Activated T-cell treated with anti-CD3 and anti-CD28 coated beads for 24 hours (primary cell): ENCODE results near the gene BAHD1.

Experiments
- DNase-seq: peaks from one replicate; pipeline ENCODE4 v3.0.0-alpha.2; 2020; ENCODE audit warnings: low read depth

The BAHD1 gene

GRCh38 chr15:40467261-40467615, 26.5 kb downstream of the BAHD1 start:
- DNase-seq, result no peak

GRCh38 chr15:40468898-40469331, 28.2 kb downstream of the BAHD1 start:
- no peak for DNase-seq

GRCh38 chr15:40469776-40470390, 29.1 kb downstream of the BAHD1 start:
- no peak for DNase-seq

- peak; percentile 28 for DNase-seq
Measured at GRCh38 chr15:40470423-40471104, 29.8 kb downstream of the BAHD1 start, which contains the start of gene CHST14. Gene CHST14 (plus strand): TSS chr15:40470984. CDS start chr15:40471214, 230 bp downstream.

DNA sequence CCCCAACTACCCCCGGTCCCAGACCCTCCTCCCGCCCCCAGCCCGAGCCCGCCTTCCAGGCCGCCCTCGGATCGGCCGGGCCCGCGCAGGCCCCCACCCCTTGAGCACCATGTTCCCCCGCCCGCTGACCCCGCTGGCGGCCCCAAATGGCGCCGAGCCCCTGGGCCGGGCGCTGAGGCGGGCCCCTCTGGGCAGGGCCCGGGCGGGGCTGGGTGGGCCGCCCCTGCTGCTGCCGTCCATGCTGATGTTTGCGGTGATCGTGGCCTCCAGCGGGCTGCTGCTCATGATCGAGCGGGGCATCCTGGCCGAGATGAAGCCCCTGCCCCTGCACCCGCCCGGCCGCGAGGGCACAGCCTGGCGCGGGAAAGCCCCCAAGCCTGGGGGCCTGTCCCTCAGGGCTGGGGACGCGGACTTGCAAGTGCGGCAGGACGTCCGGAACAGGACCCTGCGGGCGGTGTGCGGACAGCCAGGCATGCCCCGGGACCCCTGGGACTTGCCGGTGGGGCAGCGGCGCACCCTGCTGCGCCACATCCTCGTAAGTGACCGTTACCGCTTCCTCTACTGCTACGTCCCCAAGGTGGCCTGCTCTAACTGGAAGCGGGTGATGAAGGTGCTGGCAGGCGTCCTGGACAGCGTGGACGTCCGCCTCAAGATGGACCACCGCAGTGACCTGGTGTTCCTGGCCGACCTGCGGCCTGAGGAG, 30.5 kb downstream of the BAHD1 start:
- DNase-seq, result no peak

DNA sequence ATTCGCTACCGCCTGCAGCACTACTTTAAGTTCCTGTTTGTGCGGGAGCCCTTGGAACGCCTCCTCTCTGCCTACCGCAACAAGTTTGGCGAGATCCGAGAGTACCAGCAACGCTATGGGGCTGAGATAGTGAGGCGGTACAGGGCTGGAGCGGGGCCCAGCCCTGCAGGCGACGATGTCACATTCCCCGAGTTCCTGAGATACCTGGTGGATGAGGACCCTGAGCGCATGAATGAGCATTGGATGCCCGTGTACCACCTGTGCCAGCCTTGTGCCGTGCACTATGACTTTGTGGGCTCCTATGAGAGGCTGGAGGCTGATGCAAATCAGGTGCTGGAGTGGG, 31.0 kb downstream of the BAHD1 start:
- DNase-seq, result no peak

GRCh38 chr15:40472171-40472727, 31.5 kb downstream of the BAHD1 start:
- no peak for DNase-seq

DNA sequence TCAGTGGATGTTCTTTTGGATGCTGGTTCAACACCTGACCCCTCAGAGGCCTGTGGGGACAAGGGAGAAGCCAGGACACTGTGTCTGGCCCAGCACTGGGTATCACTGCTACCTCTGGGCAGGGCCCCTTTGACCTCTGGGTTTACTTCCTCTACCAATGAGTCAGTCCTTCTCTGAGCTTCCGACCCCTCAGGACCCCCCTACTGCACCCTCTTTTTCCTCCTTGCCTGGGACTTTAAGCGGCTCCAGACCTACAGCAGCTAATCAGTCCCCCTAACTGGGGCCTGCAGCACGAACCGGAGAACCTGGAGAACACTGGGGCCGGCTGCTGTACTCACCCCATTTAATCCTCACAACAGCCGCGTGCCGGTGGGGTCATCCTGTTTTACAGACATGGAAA, 33.8 kb downstream of the BAHD1 start:
- no peak for DNase-seq

DNA sequence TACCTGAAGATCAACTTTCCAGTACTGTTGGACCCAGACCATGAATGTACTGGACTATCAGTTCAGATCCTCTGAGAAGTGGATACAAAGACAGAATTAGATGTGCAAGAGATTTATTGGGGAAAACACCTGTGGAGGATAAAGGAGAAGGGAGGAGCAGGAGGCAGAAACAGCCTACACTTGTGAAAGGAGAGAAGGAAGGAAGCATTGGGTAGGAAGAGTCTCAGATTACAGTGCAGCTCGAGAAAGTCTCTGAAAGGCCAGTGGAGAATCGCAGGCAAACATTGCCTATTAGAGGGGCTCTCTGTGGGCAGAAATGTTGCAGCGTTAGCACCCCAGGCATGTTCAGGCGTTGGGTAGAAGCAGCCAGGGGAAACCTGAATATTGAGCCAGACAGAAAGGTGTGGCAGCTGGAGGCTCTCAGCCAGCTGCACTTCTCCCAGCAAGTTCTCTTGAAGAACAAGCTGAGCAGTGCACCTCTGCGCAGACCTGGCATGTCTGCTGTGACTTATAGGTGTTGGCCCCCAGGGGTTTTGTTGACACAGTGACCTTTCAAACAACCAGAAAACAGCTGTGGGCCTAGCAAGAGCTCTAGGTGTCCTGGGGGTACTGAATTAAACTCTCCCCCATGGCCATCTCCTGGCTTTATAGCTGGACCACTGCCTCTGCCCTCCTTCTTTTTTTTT, 37.0 kb downstream of the BAHD1 start:
- DNase-seq, result no peak

DNA sequence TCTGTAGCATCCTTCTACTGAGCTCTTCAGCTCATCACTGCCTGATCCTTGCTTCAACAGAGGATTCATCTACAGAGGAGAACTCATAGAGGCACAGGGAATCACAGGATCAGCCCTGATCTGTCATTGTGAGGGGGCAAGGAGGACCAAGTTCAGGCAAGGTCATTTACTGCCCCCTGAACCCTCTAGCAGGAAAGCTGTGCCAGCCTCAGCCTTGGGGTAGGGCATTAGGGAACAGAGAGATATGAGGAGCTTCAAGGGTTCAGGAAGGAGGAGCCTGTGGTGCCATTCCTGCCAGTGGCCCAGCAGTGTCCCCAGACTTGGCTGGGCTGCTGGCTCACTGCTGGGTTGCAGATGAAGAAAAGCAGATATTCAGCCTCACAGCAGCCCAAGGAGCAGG, 38.3 kb downstream of the BAHD1 start:
- DNase-seq, result no peak

GRCh38 chr15:40481341-40482074, 40.8 kb downstream of the BAHD1 start:
- DNase-seq, result no peak

DNA sequence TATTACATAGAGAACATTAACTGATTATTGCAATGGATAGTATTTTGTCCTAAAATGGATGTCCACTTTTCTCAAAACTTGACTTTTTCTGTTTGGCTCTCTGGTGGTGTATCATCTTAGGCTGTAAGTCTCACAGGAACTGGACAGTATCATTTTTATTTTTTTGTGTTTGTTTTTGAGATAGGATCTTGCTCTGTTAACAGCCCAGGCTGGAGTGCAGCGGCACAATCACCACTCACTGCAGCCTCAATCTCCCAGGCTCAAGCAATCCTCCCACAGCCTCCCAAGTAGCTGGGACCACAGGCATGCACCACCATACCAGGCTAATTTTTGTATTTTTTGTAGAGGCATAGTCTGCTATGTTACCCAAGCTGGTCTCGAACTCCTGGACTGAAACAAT, 43.2 kb downstream of the BAHD1 start:
- DNase-seq, result no peak

DNA sequence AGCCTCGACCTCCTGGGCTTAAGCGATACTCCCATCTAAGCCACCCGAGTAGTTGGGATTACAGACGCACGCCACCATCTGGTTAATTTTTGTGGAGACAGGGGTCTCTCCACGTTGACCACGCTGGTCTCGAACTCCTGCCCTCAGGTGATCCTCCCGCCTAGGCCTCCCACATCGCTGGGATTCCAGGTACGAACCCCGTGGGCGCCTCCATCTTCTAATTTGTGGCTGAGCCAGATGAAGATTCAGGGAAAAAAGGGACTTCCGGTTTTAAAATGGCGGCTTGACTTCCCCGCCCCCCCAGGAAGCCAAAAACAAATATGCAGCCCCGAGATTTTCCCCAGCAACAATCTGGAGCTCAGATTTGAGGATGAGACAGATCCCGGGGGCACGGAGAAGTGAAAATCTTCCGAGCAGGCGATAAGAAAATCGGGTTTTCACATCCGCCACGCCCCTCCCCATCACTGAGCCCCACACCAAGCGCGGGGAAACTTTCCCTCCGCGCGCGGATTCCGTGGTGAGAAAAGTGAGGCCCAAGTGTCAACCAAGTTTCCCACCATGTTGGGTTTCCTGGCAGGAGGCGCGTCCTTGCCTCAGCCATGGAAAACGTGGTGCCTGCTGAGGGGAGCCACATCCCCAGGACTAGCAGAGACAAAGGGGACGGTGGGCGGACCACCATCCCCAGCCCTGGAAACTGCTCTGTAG, 45.5 kb downstream of the BAHD1 start:
- no peak for DNase-seq

- DNase-seq, result no peak
Measured at GRCh38 chr15:40487816-40488682, 47.3 kb downstream of the BAHD1 start.

DNA sequence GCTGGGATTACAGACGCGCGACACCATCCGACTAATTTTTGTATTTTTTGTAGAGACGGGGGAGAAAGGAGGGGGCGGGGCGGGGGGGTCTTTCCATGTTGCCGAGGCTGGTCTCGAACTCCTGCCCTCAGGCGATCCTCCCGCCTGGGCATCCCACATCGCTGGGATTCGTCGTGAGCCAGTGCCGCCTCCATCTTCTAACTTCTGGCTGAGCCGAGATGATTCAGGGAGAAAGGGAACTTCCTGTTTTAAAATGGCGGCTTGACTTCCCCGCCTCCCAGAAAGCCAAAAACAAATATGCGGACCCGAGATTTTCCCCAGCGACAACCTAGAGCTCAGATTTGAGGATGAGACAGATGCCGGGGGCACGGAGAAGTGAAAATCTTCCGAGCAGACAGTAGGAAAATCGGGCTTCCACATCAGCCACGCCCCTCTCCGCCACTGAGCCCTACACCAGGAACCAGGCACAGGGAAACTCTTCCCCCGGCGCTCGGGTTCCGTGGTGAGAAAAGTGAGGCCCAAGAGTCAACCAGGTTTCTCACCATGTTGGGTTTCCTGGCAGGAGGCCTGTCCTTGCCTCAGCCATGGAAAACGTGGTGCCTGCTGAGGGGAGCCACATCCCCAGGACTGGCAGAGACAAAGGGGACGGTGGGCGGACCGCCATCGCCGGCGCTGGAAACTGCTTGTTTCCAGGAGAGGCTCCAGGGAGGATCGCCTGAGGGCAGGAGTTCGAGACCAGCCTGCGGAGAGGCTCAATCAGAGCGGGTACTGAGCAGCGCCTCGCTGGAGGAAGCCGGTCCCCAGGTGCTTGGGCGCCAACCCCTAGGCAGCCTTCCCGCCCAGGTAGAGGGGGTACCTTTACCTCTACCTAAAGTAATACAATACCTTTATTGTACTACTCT, 48.8 kb downstream of the BAHD1 start:
- DNase-seq, result no peak

DNA sequence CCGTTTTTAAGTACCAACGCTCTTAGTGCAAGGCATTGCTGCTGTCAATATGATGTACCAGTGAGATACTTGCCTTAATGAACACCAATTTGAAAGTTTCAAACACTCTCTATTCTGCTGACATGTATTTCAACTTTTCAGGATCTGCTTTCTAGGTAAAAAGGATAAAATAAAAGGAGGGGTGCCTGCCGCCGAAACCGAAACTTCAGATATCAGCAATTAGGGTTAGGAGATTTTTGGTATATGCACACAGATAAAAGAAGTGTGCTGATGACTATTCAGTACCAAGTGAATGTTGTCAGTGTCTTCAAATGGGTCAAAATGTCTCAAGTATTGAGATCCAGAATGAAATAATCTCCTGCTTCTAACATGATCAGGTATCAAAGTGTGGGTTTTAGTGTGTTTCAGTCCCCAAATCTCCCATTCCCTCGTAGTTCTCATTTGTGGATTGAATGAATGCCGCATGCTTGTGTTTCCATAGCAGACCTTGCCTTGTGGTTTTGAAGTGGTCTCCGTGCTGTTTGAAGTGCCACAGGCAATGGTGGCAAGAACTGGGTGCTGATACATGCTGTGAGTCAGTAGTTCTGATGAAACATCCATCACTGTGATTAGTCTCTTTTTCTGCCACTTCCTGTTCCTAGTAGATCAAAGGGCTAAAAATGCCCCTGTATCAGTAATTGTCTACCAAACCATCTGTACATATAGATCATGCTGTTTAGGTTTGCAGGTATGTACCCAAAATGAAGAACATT, 52.5 kb downstream of the BAHD1 start:
- peak; percentile 60 for DNase-seq

- DNase-seq, result no peak
Measured at GRCh38 chr15:40495516-40495915, 54.8 kb downstream of the BAHD1 start.

GRCh38 chr15:40498418-40498817, 57.7 kb downstream of the BAHD1 start:
- DNase-seq, result no peak
